ENCODE data around the gene GPRIN2. TPM values are rescaled to one million over a fixed set of nuclear protein-coding genes. Genes with fewer than 3 reads are reported as not detected.
"Not testable (repeated sequence)": the region's sequence is repeated elsewhere in the genome, so short reads cannot be mapped to it uniquely, and the experiment has no call there.

Gene GPRIN2
- total RNA-seq, 1 donor from 2014 or later, result 0.53 TPM

DNA sequence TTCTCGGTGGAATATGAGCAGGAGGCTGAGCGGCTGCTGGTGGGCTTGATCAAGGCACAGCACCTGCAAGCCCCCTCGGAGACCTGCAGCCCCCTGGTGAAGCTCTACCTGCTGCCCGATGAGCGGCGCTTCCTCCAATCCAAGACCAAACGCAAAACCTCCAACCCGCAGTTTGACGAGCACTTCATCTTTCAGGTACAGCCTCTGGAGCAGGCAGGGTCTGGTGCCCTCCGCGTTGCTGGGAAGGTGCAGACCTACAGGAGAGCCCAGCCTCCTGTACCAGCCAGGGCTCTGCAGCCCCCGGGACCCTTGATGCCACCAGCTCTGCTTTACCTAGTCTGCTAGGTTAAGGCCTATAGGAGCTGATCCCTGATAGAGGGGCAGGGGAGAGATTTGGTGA lies 25.5 kb upstream of the GPRIN2 start:
- not testable (repeated sequence) for DNase-seq (ENCODE audit: low read depth); H3K36me3 ChIP-seq (ENCODE audit: control insufficient read depth, insufficient read depth, low read length); H3K27me3 ChIP-seq (ENCODE audit: control insufficient read depth, insufficient read depth, low read length); H3K4me3 ChIP-seq (ENCODE audit: low read depth, low read length); FAIRE-seq

DNA sequence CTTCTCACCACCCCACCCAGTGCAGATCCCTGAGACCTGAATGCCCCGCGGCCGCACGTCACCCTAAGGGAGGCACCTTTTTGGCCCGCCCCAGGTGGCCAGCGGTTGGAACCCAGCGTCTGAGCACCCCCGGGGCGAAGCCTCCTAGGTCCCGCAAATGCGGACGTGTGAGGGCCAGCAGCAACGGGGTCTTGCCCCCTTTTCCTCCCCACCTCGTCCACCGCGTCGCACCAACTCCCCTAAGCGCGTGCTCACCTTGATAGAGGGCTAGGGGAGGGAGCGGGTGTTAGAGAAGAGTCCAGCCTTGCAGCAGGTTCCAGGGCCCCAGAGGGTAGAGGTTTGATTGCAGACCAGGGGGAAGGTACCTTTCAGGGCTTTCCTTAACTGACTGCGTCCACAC lies 22.9 kb upstream of the GPRIN2 start:
- not testable (repeated sequence) for H3K27me3 ChIP-seq (ENCODE audit: control insufficient read depth, insufficient read depth, low read length); H3K4me3 ChIP-seq (ENCODE audit: low read depth, low read length); H3K36me3 ChIP-seq (ENCODE audit: control insufficient read depth, insufficient read depth, low read length); FAIRE-seq; DNase-seq (ENCODE audit: low read depth)

DNA sequence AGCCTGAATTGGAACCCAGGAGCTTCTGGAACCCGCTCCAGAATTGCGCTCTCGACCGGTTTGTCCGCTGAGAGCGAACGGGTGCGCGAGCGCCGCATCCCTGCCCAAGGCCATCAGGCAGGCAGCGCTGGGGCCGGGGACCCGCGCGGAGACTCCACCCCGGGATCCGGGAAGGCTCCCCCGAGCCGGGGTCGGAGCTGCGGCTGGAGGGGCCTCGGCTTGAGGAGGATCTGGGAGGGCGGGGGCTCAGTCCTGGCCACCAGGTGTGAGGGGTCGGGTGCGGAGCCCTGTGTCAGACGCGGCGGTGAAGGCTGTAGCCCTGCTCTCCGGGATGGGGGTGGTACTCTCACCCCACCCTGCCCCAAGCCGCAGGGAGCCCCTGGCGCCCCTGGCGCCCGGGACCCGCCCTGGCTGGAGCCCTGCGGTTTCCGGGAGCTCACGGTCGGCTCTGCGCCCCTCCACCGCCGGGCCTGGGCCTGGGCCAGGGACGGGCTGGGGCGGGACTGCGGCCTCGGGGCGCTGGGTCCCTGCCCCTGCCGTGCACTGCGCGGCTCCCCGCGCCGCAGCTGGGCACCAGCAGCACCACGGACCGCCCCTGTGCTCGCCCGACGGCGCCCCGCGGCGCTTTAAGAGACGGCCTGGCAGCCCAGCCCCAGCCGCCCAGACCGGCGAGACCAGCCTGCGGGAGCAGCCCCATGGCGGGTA lies 22.2 kb upstream of the GPRIN2 start, which contains the start of gene SYT15:
Gene SYT15, plus strand, starts transcription at position 655 of the 705 bp plus-strand sequence. Its CDS starts 41 bp downstream, at position 696.
- H3K4me3 ChIP-seq (ENCODE audit: low read depth, low read length); H3K36me3 ChIP-seq (ENCODE audit: control insufficient read depth, insufficient read depth, low read length); FAIRE-seq; DNase-seq (ENCODE audit: low read depth); H3K27me3 ChIP-seq (ENCODE audit: control insufficient read depth, insufficient read depth, low read length): not testable (repeated sequence)

DNA sequence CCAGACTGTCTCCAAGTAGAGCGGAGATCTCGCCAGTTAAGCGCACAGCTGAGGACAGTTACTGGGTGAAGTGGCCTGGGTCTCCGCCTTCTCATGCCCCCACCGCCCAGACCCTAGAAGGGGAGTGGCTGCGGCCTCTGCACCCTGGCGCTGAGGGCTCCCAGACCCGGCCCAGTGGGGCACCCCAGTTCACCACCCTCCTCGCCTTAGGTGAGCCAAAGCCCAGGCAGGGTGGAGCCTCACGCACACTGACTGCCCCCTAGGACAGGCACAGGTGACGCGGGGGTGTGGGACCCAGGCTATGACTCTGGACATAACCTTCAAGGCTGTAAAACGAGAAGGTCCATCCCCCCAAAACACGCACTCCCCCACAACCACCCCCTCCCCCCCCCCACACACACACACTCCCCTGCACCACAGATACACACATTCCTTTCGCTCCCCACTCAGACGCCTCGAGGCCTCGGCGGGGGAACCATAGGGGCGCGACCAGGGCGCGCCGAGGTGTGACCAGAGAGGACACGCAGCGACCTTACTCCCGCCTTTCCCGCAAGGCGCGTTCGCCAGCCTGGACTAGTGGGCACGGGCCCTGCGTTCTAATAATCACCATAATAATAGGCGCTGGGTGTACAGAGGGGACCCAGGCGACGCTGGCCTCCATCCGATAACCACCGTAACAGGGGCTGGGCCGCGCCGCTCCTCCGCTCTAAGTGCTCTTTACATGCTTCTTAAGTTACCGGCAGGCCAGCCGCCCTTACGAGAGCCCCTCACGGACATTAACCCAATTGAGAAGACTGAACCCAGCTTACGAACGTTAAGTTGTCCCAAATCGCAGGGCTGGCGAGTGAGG lies 21.4 kb upstream of the GPRIN2 start:
- FAIRE-seq; H3K4me3 ChIP-seq (ENCODE audit: low read depth, low read length); H3K36me3 ChIP-seq (ENCODE audit: control insufficient read depth, insufficient read depth, low read length); H3K27me3 ChIP-seq (ENCODE audit: control insufficient read depth, insufficient read depth, low read length); DNase-seq (ENCODE audit: low read depth): not testable (repeated sequence)

DNA sequence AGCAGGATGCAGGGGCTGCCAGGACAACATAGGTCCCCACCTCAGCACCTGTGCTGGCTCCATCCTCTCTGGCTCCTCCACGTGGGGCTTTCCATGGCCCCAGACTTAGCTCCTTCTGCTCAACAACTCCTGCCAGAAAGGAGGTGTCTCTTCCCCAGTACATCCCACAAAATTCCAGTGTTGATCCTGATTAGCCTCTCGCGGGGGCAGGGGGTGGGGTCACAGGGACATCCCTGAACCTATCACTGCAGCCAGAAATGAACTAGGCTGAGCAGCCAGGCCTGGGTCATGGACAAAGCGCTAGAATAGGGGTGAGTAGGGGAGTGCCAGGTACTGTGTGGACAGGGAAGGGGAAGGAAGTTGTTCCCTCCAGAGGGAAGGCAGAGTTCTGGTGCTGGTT lies 17.4 kb upstream of the GPRIN2 start:
- not testable (repeated sequence) for FAIRE-seq; H3K27me3 ChIP-seq (ENCODE audit: control insufficient read depth, insufficient read depth, low read length); DNase-seq (ENCODE audit: low read depth); H3K36me3 ChIP-seq (ENCODE audit: control insufficient read depth, insufficient read depth, low read length); H3K4me3 ChIP-seq (ENCODE audit: low read depth, low read length)

DNA sequence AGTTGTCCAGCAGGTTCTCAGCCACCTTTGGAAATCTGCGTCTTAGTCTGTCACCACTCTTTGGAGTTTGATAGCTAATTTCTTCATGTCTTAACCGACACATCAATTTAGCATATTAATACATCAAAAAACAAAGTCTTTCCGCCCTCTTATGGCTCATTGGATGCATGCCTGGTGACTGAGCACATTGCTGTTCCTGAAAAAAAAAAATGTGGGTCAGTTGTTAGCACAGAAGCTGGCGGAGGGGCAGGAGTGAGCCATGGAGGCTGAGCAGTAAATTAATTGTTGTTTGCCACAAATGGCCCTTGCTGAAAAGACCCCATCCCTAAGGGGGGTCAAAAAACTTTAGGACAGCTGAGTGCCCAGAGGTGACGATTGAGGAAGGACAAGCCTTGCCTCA lies 16.9 kb upstream of the GPRIN2 start:
- not testable (repeated sequence) for H3K4me3 ChIP-seq (ENCODE audit: low read depth, low read length); H3K36me3 ChIP-seq (ENCODE audit: control insufficient read depth, insufficient read depth, low read length); H3K27me3 ChIP-seq (ENCODE audit: control insufficient read depth, insufficient read depth, low read length); FAIRE-seq
- peak; percentile 16 for DNase-seq (ENCODE audit: low read depth)

DNA sequence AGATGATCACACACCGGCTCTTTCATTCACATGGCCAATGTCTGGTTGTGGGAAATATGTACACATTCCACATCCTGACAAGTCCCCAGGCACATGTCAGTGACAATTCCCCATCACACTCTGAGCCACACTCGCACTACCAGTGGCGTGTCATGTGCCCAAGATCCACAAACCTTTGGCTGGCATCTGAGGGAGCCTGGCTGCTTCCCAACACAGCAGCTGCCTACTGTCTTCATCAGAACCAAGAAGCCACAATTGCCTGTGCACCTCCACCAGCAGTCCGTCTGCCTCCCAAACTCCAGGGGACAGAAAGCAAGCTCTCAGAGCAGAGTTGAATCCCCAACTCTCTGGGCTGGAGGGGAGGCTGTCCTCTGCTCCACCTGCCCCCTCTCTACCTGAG lies 16.3 kb upstream of the GPRIN2 start:
- not testable (repeated sequence) for H3K36me3 ChIP-seq (ENCODE audit: control insufficient read depth, insufficient read depth, low read length); H3K4me3 ChIP-seq (ENCODE audit: low read depth, low read length); FAIRE-seq; H3K27me3 ChIP-seq (ENCODE audit: control insufficient read depth, insufficient read depth, low read length); DNase-seq (ENCODE audit: low read depth)

DNA sequence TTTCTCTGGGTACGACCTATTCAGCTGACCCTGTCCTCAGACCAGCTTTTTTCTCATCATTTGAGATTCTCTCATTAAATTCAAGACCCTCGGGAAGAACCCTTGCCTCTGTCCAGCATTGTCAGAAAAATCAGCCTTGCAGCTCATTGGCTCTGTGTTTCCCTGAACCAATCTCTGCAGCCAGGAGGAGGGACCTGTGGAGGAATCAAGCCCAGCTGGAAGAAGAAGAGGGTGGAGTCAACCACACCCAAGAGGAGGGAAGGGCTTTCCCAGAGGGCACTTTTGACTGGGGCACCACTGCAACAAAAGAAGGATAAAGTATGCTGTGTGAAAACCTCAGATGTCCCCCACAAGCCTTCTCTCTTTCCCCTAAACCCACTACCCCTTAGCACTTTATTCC lies 14.2 kb upstream of the GPRIN2 start:
- not testable (repeated sequence) for H3K36me3 ChIP-seq (ENCODE audit: control insufficient read depth, insufficient read depth, low read length); DNase-seq (ENCODE audit: low read depth); H3K27me3 ChIP-seq (ENCODE audit: control insufficient read depth, insufficient read depth, low read length); FAIRE-seq; H3K4me3 ChIP-seq (ENCODE audit: low read depth, low read length)

DNA sequence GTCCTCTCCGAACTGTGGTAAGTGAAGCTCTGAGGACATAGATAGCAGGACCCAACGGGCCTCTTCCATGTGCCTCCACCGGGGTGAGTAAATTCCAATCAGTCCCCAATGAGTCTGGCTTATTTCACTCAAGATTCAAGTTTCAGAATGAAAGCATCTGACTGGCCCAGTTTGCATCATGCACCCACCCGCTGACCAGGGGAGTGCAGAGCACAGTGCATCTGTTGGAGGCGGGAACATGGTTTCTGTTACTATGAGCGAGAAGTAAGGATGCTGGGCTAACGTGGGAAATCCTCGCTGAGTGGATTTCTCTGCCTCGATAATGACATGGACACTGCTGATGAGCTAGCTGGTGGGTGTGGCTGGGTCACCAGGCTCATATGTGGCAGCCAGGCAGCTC lies 10.7 kb upstream of the GPRIN2 start:
- DNase-seq (ENCODE audit: low read depth); FAIRE-seq; H3K36me3 ChIP-seq (ENCODE audit: control insufficient read depth, insufficient read depth, low read length); H3K4me3 ChIP-seq (ENCODE audit: low read depth, low read length); H3K27me3 ChIP-seq (ENCODE audit: control insufficient read depth, insufficient read depth, low read length): not testable (repeated sequence)

DNA sequence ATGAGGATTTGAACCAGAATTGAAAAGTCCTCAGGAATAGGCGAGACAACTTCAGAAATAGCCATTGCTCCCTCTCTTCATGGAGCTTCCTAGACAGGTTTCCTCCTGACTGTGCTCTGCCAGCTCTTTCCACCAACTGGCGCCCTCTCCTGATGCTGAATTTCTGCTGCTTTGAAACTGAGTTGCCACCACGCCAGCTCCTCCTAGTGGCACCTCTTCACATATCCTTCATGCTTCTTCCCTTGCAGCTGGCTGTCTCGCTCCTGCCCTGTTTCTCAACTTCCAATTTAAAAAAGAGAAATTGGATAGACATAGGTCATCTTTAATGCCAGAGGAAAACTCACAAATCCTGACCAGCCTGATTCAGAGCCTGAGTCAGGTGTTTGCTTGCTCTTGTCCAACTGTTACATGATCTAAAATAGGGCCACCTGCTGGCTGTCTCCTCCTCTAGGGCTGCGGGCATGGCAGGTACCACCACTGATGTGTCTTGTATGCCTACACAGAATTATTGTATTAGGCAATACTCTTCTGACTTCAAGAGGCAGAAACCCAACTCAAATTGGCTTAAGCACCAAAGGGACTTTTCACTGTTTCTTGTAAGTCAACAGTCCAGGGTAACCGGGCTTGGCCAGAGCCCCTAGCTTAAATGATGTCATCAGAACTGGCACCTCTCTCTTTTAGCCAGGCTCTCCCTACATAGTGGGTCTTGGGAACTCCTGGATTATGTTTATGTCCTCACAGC lies 9.3 kb upstream of the GPRIN2 start:
- H3K4me3 ChIP-seq (ENCODE audit: low read depth, low read length); H3K27me3 ChIP-seq (ENCODE audit: control insufficient read depth, insufficient read depth, low read length); H3K36me3 ChIP-seq (ENCODE audit: control insufficient read depth, insufficient read depth, low read length): not testable (repeated sequence)
- DNase-seq (ENCODE audit: low read depth) (peak; percentile 80), FAIRE-seq (peak; percentile 97)
- TF ChIP-seq, protein P1, sequence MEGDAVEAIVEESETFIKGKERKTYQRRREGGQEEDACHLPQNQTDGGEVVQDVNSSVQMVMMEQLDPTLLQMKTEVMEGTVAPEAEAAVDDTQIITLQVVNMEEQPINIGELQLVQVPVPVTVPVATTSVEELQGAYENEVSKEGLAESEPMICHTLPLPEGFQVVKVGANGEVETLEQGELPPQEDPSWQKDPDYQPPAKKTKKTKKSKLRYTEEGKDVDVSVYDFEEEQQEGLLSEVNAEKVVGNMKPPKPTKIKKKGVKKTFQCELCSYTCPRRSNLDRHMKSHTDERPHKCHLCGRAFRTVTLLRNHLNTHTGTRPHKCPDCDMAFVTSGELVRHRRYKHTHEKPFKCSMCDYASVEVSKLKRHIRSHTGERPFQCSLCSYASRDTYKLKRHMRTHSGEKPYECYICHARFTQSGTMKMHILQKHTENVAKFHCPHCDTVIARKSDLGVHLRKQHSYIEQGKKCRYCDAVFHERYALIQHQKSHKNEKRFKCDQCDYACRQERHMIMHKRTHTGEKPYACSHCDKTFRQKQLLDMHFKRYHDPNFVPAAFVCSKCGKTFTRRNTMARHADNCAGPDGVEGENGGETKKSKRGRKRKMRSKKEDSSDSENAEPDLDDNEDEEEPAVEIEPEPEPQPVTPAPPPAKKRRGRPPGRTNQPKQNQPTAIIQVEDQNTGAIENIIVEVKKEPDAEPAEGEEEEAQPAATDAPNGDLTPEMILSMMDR (IDR thresholded peaks at IDR 0.05; ENCODE audit: insufficient read depth, low read length, severe bottlenecking), result peak; percentile 78
